GM23248 (cell line): Measurements from ENCODE around the gene MMP14. TPM values are rescaled to one million over a fixed set of nuclear protein-coding genes. Genes with fewer than 3 reads are reported as not detected.

Source experiments
- DNase-seq: peaks from one replicate; pipeline ENCODE4 v3.0.0-alpha.2; 2015
- H2AFZ ChIP-seq: fragments of 200-600 bp; sonication (generic); 2 replicates; pipeline ENCODE4 v1.6.1; 2016; ENCODE audit warnings: antibody characterized with exemption
- H3F3A ChIP-seq: fragments of 200-600 bp; sonication (generic); 2 replicates; pipeline ENCODE4 v1.6.1; 2016; ENCODE audit warnings: mild to moderate bottlenecking, antibody characterized with exemption, mixed run types; ENCODE audit not compliant: insufficient read depth
- H3K27ac ChIP-seq: fragments of 200-600 bp; sonication (generic); 2 replicates; pipeline ENCODE4 v1.5.1; 2016; ENCODE audit warnings: mild to moderate bottlenecking
- H3K27me3 ChIP-seq: fragments of 200-600 bp; sonication (generic); replicated peaks from 2 replicates; pipeline ENCODE4 v1.6.1; 2016; ENCODE audit warnings: mild to moderate bottlenecking; ENCODE audit not compliant: insufficient read depth
- H3K36me3 ChIP-seq: fragments of 200-600 bp; sonication (generic); 2 replicates; pipeline ENCODE4 v1.6.1; 2016; ENCODE audit warnings: low read depth, mild to moderate bottlenecking
- H3K4me1 ChIP-seq: fragments of 200-600 bp; sonication (generic); 2 replicates; pipeline ENCODE4 v1.6.1; 2016; ENCODE audit warnings: mild to moderate bottlenecking; ENCODE audit not compliant: insufficient read depth
- H3K4me2 ChIP-seq: fragments of 200-600 bp; sonication (generic); one replicate; pipeline ENCODE4 v1.6.1; 2016; ENCODE audit warnings: mild to moderate bottlenecking; ENCODE audit not compliant: unreplicated experiment
- H3K4me3 ChIP-seq: fragments of 200-600 bp; sonication (generic); 2 replicates; pipeline ENCODE4 v1.5.1; 2016; ENCODE audit warnings: mild to moderate bottlenecking
- H3K79me2 ChIP-seq: fragments of 200-600 bp; sonication (generic); 2 replicates; pipeline ENCODE4 v1.6.1; 2016; ENCODE audit warnings: mild to moderate bottlenecking; ENCODE audit not compliant: insufficient read depth
- H3K9ac ChIP-seq: fragments of 200-600 bp; sonication (generic); 2 replicates; pipeline ENCODE4 v1.6.1; 2016; ENCODE audit warnings: mild to moderate bottlenecking
- H3K9me2 ChIP-seq: fragments of 200-600 bp; sonication (generic); 2 replicates; pipeline ENCODE4 v1.6.1; 2016; ENCODE audit warnings: mixed run types, mild to moderate bottlenecking, moderate library complexity; ENCODE audit not compliant: insufficient read depth
- H3K9me3 ChIP-seq: fragments of 200-600 bp; sonication (generic); one replicate; pipeline ENCODE4 v1.6.1; 2017; ENCODE audit warnings: low read depth
- H4K20me1 ChIP-seq: fragments of 200-600 bp; sonication (generic); 2 replicates; pipeline ENCODE4 v1.6.0; 2016; ENCODE audit not compliant: insufficient read depth
- EZH2 ChIP-seq: fragments of 200-600 bp; sonication (generic); IDR thresholded peaks from 2 replicates; pipeline ENCODE4 v1.6.1; 2018; ENCODE audit warnings: antibody characterized with exemption, mild to moderate bottlenecking; ENCODE audit not compliant: insufficient read depth, poor library complexity, severe bottlenecking
- EZH2phosphoT487 ChIP-seq: fragments of 200-600 bp; sonication (generic); IDR thresholded peaks from 2 replicates; pipeline ENCODE4 v1.6.1; 2018; ENCODE audit warnings: antibody characterized with exemption, moderate library complexity, mild to moderate bottlenecking, low read depth; ENCODE audit not compliant: insufficient read depth
- WGBS, 2 experiments: methylation state at CpG; one replicate each; pipeline ENCODE4 v1.1.6; 2015 to 2017; ENCODE audit warnings: low lambda C conversion rate in 2 of 2, low coverage in 1 of 2; ENCODE audit errors: missing lambda C conversion rate in 2 of 2; 5-methylcytosine and 5-hydroxymethylcytosine counted together
- in situ Hi-C: fragments of 300-500 bp; cut with MboI; formaldehyde crosslinking; loops from 2 replicates; pipeline ENCODE4 v1.15.0; 2020
- polyA plus RNA-seq: library from polyadenylated mRNA; unstranded; fragments of >200 nt; fragmentation: Nextera tagmentation; extraction: Ambion mirVana; gene quantifications from 2 replicates; pipeline ENCODE4 v1.2.1, GENCODE V29; 2016
- total RNA-seq: library from RNA; depleted of rRNA; stranded (reverse); fragments of >200 nt; shearing (Covaris generic); gene quantifications from 2 replicates; pipeline ENCODE4 v1.2.3, GENCODE V29; 2014

MMP14 gene
- total and polyA plus RNA-seq, 2 experiments from 2014 or later = 50.1 to 450 TPM

DNA sequence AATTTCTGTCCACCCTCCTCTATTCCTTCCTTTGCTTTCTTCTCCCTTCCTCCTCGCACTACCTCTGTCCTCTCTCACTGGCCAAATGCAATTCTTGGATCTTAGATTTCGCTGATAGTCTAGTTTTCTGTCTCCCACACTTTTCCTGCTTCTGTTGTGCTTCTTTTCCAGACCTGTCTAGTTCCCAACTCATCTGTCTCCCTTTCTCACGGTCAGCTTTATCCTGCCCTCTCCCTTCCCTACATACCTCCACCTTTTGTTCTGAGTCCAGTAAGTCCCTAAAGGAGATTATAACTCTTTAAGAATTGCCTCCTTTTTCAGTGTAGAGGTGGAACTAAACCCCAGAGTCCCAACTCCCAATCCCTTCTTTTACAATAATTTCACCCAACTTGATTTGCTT is 880 bp upstream of the MMP14 start:
- in situ Hi-C loops = no loop called here
- Histone ChIP-seq H3K4me2 (no peak overlapping the region), H3K79me2 (peaks cover 76% of the 10 kb centered on the region)

DNA sequence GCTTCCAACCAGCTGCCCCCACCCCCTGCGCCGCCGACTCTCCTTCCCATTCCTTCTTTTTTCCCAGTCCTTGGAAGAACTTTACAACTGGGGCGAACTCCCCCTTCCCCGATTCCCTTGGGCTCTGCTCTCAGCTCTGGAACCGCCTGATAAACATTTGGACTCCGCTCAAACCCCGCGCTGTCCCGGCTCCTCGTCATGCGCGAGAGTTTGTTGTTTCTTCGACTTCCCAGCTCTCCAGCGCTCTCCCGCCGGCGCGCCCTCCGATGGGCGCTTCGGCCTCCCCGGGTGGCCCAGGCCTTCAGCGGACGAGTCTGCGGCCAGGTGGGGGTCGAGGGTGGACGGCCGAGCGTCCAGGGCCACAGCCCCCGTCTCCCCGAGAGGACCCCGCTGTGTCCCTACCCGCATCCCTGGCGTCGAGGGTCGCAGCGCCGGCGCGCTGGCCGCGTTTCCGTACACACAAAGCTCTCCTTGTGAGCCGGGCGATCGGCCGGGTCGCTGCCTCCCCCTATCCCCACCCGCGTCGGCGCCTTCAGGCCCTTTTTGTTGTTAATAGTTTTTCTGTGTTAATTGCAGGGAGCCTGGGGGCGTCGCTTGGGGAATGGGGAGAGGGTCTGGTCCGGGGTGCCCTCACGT is 847 bp downstream of the MMP14 start:
- no peaks in the 10 kb centered on the region for H4K20me1 ChIP-seq
- 1% methylated on average over 47 to 57 of the region's 57 CpGs for WGBS, 2 experiments
- H3K27ac ChIP-seq = peak overlapping the region; percentile 94
- H3K27me3 ChIP-seq = no peaks in the 10 kb centered on the region
- no peaks in the 10 kb centered on the region for H3K9me2 ChIP-seq
- H3F3A ChIP-seq = peaks cover 51% of the 10 kb centered on the region
- H3K4me1 ChIP-seq = peaks cover 38% of the 10 kb centered on the region
- TF ChIP-seq EZH2phosphoT487 (no peak), EZH2 (no peak)
- in situ Hi-C loops = no loop called here
- peak overlapping the region; percentile 96 for H3K4me2 ChIP-seq
- DNase-seq = peak; percentile 81
- no peak overlapping the region for H2AFZ ChIP-seq
- peak overlapping the region; percentile 99 for H3K9ac ChIP-seq
- peaks cover 76% of the 10 kb centered on the region for H3K79me2 ChIP-seq
- H3K36me3 ChIP-seq = peaks cover 15% of the 10 kb centered on the region
- no peaks in the 10 kb centered on the region for H3K9me3 ChIP-seq
- peak overlapping the region; percentile 88 for H3K4me3 ChIP-seq

More for the DNA sequence above, 880 bp upstream of the MMP14 start:
- peaks cover 25% of the 10 kb centered on the region for H3K4me1 ChIP-seq
- H3F3A ChIP-seq = peaks cover 34% of the 10 kb centered on the region
- H2AFZ ChIP-seq = 0 out of 2 replicates have a peak overlapping the region, but pooled peaks have one; percentile 1
- no peaks in the 10 kb centered on the region for H4K20me1 ChIP-seq
- peak overlapping the region; percentile 94 for H3K27ac ChIP-seq
- H3K9me2 ChIP-seq = no peaks in the 10 kb centered on the region
- H3K9ac ChIP-seq = peak overlapping the region; percentile 99
- DNase-seq = no peak
- no peaks in the 10 kb centered on the region for H3K9me3 ChIP-seq
- no peak overlapping the region for H3K4me3 ChIP-seq
- 79% methylated on average over 3 of the region's 3 CpGs for WGBS, 2 experiments
- no peaks in the 10 kb centered on the region for H3K36me3 ChIP-seq
- no peaks in the 10 kb centered on the region for H3K27me3 ChIP-seq
- no peak for TF ChIP-seq EZH2phosphoT487
- TF ChIP-seq EZH2 = no peak

DNA sequence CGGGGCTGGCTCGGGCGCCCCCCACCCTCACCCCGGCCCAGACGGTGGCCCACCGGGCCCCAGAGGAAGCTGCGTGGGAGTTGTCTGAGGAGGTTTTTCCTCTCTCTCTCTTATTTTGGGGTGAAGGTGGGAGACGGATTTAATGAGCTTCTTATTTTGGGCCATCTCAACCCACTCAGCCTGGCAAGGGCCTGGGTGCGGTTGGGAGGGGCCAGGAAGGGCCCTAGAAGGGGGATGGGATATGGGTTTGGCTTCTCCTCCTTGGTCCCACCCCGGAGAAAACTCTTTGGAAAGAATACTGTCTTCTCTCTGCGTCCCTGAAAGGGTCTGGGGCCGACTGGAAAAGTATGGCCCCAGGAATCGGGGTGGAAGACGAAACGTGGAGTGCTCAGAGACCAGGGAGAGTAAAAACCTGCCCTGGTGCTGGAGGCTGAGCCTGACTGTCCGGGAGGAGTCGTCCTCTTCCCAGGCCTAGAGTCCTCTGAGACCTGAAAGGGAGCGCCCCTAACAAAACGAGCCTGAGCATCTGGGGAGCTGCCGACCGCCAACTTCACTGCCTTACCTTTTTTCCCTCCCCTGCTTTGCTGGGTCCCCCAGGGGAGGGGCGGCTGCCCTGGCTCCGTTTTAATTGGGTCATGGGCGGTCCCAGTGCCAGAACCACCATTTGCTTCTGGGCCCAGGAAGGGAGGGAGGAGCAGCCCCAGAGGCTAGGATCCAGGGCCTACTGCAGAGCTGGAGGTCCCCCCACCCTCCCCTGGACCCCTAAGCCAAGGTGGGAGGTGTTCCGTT is 1.6 kb downstream of the MMP14 start:
- Histone ChIP-seq H3K4me3 (peak overlapping the region; percentile 88), H3K27ac (peak overlapping the region; percentile 94), H3K4me2 (peak overlapping the region; percentile 96), H3K9ac (peak overlapping the region; percentile 99), H3K79me2 (peaks cover 76% of the 10 kb centered on the region), H3K36me3 (peaks cover 21% of the 10 kb centered on the region), H3F3A (peaks cover 58% of the 10 kb centered on the region), H4K20me1 (no peaks in the 10 kb centered on the region), H3K9me2 (no peaks in the 10 kb centered on the region), H3K4me1 (peaks cover 44% of the 10 kb centered on the region), H3K9me3 (no peaks in the 10 kb centered on the region), H2AFZ (no peak overlapping the region), H3K27me3 (no peaks in the 10 kb centered on the region)
- no peak for TF ChIP-seq EZH2
- no peak for TF ChIP-seq EZH2phosphoT487
- peak; percentile 74 for DNase-seq
- in situ Hi-C loops = no loop called here
- 0 to 2% methylated on average over 17 to 24 of the region's 25 CpGs for WGBS, 2 experiments

DNA sequence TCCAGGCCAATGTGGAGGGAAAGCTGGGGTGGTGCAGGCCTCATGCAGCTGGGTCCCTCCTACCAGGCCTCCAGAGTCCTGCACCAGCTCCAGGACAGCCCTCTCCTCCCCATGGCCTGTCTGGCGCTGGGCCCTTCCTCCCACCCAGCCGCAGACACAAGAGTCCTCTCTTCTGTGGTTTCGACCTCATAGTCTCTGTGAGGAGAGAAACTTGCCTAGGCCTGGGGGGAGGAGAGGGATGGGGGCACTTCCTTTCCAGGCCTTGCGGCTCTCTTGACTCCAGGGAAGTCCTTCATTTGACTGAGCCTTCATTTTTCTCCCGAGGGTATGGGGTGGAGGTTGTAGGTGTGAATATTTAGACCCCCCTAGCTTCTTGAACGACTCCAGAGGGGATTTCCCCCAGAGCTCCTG is 2.3 kb downstream of the MMP14 start:
- Histone ChIP-seq H3K9me2 (no peaks in the 10 kb centered on the region), H3K4me1 (peaks cover 45% of the 10 kb centered on the region), H3K9ac (peak overlapping the region; percentile 99), H4K20me1 (no peaks in the 10 kb centered on the region), H3K4me3 (peak overlapping the region; percentile 88), H3K36me3 (peaks cover 28% of the 10 kb centered on the region), H3K27me3 (no peaks in the 10 kb centered on the region), H3K79me2 (peaks cover 82% of the 10 kb centered on the region), H3K4me2 (peak overlapping the region; percentile 96), H3K27ac (peak overlapping the region; percentile 94), H2AFZ (no peak overlapping the region), H3K9me3 (no peaks in the 10 kb centered on the region), H3F3A (peaks cover 65% of the 10 kb centered on the region)
- DNase-seq = peak; percentile 79
- in situ Hi-C loops = no loop called here
- 0% methylated on average over 4 to 6 of the region's 6 CpGs for WGBS, 2 experiments
- TF ChIP-seq EZH2 = no peak
- TF ChIP-seq EZH2phosphoT487 = no peak
